Measurements from ENCODE around the gene GCK.

The GCK gene

DNA sequence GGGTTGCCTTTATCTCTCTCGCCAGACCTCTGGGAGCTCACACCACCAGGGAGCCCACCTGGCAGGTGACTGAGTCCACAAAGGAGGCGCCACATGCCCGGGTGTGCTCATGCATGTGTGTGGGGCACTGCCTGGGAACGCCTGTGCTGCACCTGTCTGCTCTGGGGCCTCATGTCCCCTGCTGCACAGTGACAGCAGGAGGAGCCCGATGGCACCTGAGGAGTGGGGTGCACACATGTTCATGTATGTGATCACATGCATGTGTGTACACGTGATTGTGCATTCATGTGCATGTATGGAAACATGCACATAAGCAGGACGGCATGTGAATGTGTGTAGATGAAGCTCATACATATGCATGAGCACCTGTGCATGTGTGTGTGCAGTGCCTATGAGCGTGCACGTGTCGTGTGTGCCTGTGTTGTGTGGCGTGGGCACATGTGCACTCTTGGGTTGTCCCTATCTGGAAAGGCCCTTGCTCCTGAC is 33.6 kb upstream of the GCK start:
- DNase-seq (ENCODE audit: low read depth): no peak

- no peak for DNase-seq (ENCODE audit: low read depth)
These were observed 32.8 kb upstream of the GCK start for GRCh38 chr7:44222074-44222473.

- no peak for DNase-seq (ENCODE audit: low read depth)
These were observed 32.1 kb upstream of the GCK start for GRCh38 chr7:44221231-44221791.

GRCh38 chr7:44220358-44221112 is 31.3 kb upstream of the GCK start:
- DNase-seq (ENCODE audit: low read depth): no peak

- DNase-seq (ENCODE audit: low read depth): no peak
These were observed 30.8 kb upstream of the GCK start for GRCh38 chr7:44220046-44220357.

DNA sequence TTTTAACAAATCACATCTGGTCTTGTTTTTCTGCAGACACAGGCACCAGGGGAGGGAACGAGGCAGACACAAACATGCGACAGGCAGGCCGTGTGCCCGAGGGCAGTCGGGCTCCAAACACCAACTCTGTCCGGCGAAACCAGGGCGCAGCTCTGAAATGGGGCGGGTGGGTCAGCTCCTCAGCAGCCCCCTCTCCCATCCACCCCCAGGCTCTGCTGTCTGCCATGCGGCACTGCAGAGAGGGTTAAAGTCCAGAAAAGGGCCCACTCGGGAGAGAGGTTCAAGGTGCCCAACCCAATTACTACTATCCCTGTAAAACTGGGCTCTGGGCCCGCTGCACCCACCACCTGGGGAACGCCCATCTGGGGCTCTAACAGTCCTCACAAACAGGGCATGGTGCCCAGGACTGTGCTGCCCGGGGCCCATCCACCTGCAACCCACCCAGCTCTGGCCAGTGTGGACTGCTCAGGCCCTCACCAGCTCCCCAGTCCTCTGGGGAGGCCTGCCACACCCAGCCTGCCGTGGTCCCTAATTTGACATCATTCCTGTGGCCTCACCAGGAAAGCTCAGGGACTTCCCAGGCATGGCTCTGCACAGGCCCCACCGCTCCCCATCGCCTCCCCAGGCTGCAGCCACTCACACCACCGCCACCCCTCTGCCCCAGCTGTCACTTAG is 30.3 kb upstream of the GCK start:
- no peak for DNase-seq (ENCODE audit: low read depth)

DNA sequence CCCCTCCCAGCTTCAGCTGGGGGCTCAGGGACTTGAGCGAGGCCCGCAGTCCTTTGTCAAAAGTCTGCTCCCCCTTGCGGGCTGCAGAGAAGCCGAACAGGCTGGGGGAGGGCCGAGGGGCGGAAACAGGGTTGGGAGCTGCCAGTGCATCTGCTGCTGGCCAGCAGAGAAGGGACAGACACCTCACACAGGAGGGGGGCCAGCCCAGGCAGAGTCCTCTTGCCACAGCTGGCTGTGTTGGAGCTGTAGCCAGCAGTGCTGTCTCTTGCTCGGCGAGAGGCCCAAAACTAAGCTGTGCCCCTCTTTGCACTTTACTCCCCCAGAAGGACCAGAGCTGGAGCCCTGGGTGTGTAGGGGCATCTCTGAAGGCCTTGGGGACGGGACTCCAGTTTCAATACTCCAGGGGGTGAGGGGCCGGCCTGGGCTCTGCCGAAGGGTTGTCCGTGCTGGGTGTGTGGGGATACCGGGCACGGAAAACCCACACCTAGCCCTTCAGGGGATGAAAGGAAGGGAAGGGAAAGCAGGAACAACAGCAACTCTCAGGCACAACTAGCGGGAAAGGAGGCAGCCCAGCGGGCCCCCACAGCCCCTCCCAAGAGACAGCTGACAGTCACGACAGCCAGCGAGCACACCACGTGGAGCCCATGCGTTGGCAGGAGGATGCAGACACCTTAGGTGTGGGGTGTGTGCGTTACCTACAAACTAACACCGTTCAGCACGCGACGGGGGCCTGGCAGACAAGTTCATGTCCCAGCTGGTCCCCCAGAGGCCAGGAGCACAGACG is 29.4 kb upstream of the GCK start:
- no peak for DNase-seq (ENCODE audit: low read depth)

- no peak for DNase-seq (ENCODE audit: low read depth)
These were observed 28.7 kb upstream of the GCK start for GRCh38 chr7:44217852-44218402.

- no peak for DNase-seq (ENCODE audit: low read depth)
These were observed 28.0 kb upstream of the GCK start for GRCh38 chr7:44217223-44217714.

- no peak for DNase-seq (ENCODE audit: low read depth)
These were observed 27.4 kb upstream of the GCK start for GRCh38 chr7:44216521-44217222.

DNA sequence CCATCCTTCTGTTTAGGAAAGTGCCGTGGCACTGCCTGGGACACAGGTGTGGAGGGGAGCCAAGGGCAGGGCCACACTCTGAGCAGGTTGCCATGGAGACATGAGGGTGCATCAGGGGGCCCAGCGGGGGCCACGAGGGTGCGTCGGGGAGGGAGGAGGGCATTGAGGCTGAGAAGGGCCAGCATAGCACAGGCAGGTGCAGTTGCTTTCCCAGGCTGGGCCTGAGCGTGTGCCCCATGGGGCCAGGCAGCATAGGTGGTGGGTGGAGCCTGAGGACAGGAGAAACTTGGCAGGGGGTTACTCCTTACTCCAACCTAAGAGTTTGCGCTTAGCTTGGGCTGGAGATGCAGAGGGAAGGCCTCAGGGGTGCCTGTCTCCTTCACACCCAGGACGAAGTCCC is 26.8 kb upstream of the GCK start:
- DNase-seq (ENCODE audit: low read depth): no peak

DNA sequence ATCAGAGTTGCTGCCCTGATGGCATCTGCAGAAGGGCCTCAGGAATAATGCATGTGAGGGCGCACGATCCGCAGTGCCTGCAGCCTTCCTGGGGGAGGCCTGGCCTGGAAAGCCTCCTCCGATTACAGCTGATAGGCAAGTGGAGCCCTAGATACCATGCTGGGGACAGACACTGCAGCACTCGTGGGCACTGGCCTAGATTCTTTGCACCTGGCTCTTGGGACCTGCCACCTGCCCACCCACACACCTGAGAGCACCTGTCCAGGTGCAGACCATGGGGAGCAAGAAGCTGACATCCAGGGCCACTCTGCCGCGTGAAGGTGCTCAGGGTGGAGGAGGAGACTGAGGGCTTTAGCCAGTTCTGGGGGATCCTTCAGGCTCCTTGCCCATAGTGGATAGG is 26.3 kb upstream of the GCK start:
- DNase-seq (ENCODE audit: low read depth): no peak

- DNase-seq (ENCODE audit: low read depth): no peak
These were observed 24.7 kb upstream of the GCK start for GRCh38 chr7:44213877-44214388.

DNA sequence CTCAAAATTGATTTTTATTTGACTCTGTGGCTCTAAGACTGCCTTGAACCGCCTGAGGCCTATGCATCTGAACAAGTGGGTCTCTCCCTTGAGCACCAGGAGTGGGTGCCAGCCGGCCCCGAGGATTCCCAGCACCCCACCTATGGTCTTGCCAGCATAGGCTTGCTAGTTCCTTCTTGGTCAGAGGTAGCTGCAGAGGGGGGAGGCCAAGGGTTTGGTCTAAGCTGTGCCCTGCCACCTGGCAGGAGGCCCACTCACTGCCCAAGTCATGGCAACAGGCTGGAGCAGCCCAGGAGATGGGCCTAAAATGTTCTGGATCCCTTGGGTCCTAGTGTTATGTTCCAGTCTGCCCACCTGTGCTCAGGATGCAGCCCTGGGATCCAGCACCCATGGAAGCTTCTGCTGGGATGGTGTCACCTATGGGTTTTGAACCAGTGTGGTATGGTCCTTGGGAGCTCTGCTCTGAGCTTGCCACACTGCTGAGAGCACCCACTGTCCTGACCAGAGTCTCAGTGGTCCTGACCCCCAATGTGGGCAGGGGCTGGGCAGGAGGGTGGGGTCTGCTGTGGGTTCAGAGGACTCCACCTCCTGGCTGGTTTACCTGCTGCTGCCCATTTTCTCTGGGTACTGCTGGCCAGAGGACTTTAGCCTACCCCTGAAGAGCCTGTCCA is 24.1 kb upstream of the GCK start:
- no peak for DNase-seq (ENCODE audit: low read depth)

- no peak for DNase-seq (ENCODE audit: low read depth)
These were observed 23.4 kb upstream of the GCK start for GRCh38 chr7:44212581-44213184.

- no peak for DNase-seq (ENCODE audit: low read depth)
These were observed 22.8 kb upstream of the GCK start for GRCh38 chr7:44212018-44212417.

DNA sequence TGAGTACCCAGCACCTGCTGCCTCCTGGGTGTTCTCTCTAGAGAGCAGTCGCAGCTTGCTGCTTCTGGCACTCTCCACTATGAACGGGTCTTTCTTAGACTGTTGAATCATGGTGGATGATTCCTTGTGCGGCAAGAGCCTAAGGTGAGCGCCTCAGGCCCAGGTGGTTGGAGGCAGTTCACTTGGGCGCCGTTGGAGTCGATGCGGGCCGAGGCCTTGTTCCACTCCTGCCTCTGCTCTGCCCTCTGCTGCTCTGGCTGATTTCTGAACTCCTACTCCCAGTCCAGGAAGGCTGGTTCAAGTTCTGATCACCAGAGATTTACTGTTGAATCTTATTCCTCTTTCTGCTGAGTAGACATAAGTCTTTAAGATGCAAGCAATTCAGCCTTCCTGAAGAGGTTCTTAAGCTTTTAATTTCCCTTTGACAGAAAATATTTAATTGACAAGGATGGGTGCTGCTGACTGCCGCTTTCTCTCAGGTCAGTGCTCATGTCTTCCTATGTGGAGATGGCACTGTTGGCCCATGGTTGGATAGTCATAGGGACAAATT is 22.0 kb upstream of the GCK start:
- DNase-seq (ENCODE audit: low read depth): no peak

DNA sequence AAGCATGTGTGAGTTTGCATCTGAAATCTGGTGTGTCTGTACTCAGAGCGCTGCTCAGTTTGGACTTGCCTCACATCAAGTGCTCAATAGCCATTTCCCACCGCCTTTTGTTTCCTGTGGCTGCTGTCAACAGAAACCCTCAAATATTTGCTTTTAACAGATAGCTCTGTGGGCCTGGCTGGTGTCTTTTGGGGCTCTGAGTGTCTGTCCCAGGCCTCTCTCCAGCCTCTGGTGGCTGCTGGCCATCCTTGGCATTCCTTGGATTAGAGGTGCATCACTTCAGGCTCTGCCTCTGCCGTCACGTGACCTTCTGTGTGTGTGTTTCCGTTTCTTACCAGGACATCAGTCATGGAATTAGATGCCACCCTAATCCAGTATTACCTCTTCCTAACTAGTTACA is 20.9 kb upstream of the GCK start:
- DNase-seq (ENCODE audit: low read depth): no peak

DNA sequence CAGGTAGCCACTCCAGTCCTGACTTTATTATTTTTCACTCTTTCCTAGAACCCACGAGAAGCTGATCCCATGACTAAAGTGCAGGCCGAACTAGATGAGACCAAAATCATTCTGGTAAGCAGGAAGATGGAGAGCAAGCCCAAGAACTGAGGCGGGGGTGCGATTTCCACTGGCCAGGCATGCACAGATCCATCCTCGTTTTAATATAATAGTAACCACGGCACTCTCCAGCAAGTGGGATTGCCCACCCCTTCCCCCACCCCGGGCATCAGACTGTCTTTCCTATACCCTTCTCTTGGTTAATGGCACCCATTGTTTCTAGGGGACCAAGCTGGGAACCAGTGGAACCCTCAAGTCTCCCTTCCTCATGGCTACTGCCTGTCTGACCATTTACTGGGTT is 18.8 kb upstream of the GCK start:
- DNase-seq (ENCODE audit: low read depth): no peak

GRCh38 chr7:44206008-44206407 is 16.8 kb upstream of the GCK start:
- no peak for DNase-seq (ENCODE audit: low read depth)
